ENCODE results near the gene MIB2.
"Not testable (repeated sequence)": the region's sequence is repeated elsewhere in the genome, so short reads cannot be mapped to it uniquely, and the experiment has no call there.

The MIB2 gene

GRCh38 chr1:1583347-1584010, 31.8 kb upstream of the MIB2 start:
- DNase-seq (ENCODE audit: insufficient read length) = no peak
- TF ChIP-seq TAF1 (IDR thresholded peaks at IDR 0.05; ENCODE audit: borderline replicate concordance, low read depth, low read length) (no peak), POLR2AphosphoS5 (IDR thresholded peaks at IDR 0.05; ENCODE audit: low read depth, low read length) (no peak), POLR2A (IDR thresholded peaks at IDR 0.05; ENCODE audit: low read depth, low read length) (no peak)
- FAIRE-seq = no peak

- no peak for DNase-seq (ENCODE audit: insufficient read length)
- FAIRE-seq = no peak
- no peak for TF ChIP-seq TAF1 (IDR thresholded peaks at IDR 0.05; ENCODE audit: borderline replicate concordance, low read depth, low read length)
- no peak for TF ChIP-seq POLR2AphosphoS5 (IDR thresholded peaks at IDR 0.05; ENCODE audit: low read depth, low read length)
- TF ChIP-seq POLR2A (IDR thresholded peaks at IDR 0.05; ENCODE audit: low read depth, low read length) = no peak
These were observed 23.8 kb upstream of the MIB2 start for GRCh38 chr1:1591452-1591851.

GRCh38 chr1:1593834-1594601, 21.3 kb upstream of the MIB2 start:
- no peak for DNase-seq (ENCODE audit: insufficient read length)
- FAIRE-seq = no peak
- TF ChIP-seq POLR2AphosphoS5 (IDR thresholded peaks at IDR 0.05; ENCODE audit: low read depth, low read length) (no peak), TAF1 (IDR thresholded peaks at IDR 0.05; ENCODE audit: borderline replicate concordance, low read depth, low read length) (no peak), POLR2A (IDR thresholded peaks at IDR 0.05; ENCODE audit: low read depth, low read length) (no peak)

- FAIRE-seq = no peak
- TF ChIP-seq POLR2AphosphoS5 (IDR thresholded peaks at IDR 0.05; ENCODE audit: low read depth, low read length) (no peak), POLR2A (IDR thresholded peaks at IDR 0.05; ENCODE audit: low read depth, low read length) (no peak), TAF1 (IDR thresholded peaks at IDR 0.05; ENCODE audit: borderline replicate concordance, low read depth, low read length) (no peak)
- no peak for DNase-seq (ENCODE audit: insufficient read length)
These were observed 20.6 kb upstream of the MIB2 start for GRCh38 chr1:1594602-1595260.

GRCh38 chr1:1595341-1595740, 20.0 kb upstream of the MIB2 start:
- DNase-seq (ENCODE audit: insufficient read length); FAIRE-seq: not testable (repeated sequence)

- no peak for FAIRE-seq
- peak; percentile 34 for DNase-seq (ENCODE audit: insufficient read length)
- TF ChIP-seq POLR2A (IDR thresholded peaks at IDR 0.05; ENCODE audit: low read depth, low read length) (no peak), POLR2AphosphoS5 (IDR thresholded peaks at IDR 0.05; ENCODE audit: low read depth, low read length) (no peak), TAF1 (IDR thresholded peaks at IDR 0.05; ENCODE audit: borderline replicate concordance, low read depth, low read length) (no peak)
These were observed 18.6 kb upstream of the MIB2 start for GRCh38 chr1:1596493-1597274.

GRCh38 chr1:1597275-1597930, 17.9 kb upstream of the MIB2 start:
- peak; percentile 58 for DNase-seq (ENCODE audit: insufficient read length)
- FAIRE-seq = peak; percentile 73

GRCh38 chr1:1598051-1598719, 17.1 kb upstream of the MIB2 start:
- no peak for FAIRE-seq
- no peak for DNase-seq (ENCODE audit: insufficient read length)
- no peak for TF ChIP-seq POLR2A (IDR thresholded peaks at IDR 0.05; ENCODE audit: low read depth, low read length)
- no peak for TF ChIP-seq POLR2AphosphoS5 (IDR thresholded peaks at IDR 0.05; ENCODE audit: low read depth, low read length)
- TF ChIP-seq TAF1 (IDR thresholded peaks at IDR 0.05; ENCODE audit: borderline replicate concordance, low read depth, low read length) = no peak

More at GRCh38 chr1:1597275-1597930, 17.9 kb upstream of the MIB2 start:
- TF ChIP-seq TAF1 (IDR thresholded peaks at IDR 0.05; ENCODE audit: borderline replicate concordance, low read depth, low read length) (no peak), POLR2A (IDR thresholded peaks at IDR 0.05; ENCODE audit: low read depth, low read length) (no peak), POLR2AphosphoS5 (IDR thresholded peaks at IDR 0.05; ENCODE audit: low read depth, low read length) (no peak)

GRCh38 chr1:1598720-1599029, 16.6 kb upstream of the MIB2 start:
- DNase-seq (ENCODE audit: insufficient read length) (no peak), FAIRE-seq (no peak)
- TF ChIP-seq POLR2A (IDR thresholded peaks at IDR 0.05; ENCODE audit: low read depth, low read length) (no peak), POLR2AphosphoS5 (IDR thresholded peaks at IDR 0.05; ENCODE audit: low read depth, low read length) (no peak), TAF1 (IDR thresholded peaks at IDR 0.05; ENCODE audit: borderline replicate concordance, low read depth, low read length) (no peak)

- TF ChIP-seq POLR2AphosphoS5 (IDR thresholded peaks at IDR 0.05; ENCODE audit: low read depth, low read length) (no peak), POLR2A (IDR thresholded peaks at IDR 0.05; ENCODE audit: low read depth, low read length) (no peak), TAF1 (IDR thresholded peaks at IDR 0.05; ENCODE audit: borderline replicate concordance, low read depth, low read length) (no peak)
- DNase-seq (ENCODE audit: insufficient read length) (peak; percentile 57), FAIRE-seq (no peak)
These were observed 16.0 kb upstream of the MIB2 start for GRCh38 chr1:1599030-1599934.

All from GM12892 (cell line).